ENCODE data around the gene NYNRIN.

GRCh38 chr14:24387009-24387345 is 11.8 kb upstream of the NYNRIN start:
- TF ChIP-seq CTCF (IDR thresholded peaks at IDR 0.05), result no peak
- TF ChIP-seq POLR2A (IDR thresholded peaks at IDR 0.05), result no peak

Data from Peyer's patch (tissue), 4 donors.